ENCODE data around the gene MRPL12. TPM values are rescaled to one million over a fixed set of nuclear protein-coding genes. Genes with fewer than 3 reads are reported as not detected.

The MRPL12 gene
- total and polyA plus RNA-seq, 2 of the 13 experiments (the other 11 are each of a cell fraction or from before 2014, with no cell fraction given): 39.1 to 94.1 TPM

DNA sequence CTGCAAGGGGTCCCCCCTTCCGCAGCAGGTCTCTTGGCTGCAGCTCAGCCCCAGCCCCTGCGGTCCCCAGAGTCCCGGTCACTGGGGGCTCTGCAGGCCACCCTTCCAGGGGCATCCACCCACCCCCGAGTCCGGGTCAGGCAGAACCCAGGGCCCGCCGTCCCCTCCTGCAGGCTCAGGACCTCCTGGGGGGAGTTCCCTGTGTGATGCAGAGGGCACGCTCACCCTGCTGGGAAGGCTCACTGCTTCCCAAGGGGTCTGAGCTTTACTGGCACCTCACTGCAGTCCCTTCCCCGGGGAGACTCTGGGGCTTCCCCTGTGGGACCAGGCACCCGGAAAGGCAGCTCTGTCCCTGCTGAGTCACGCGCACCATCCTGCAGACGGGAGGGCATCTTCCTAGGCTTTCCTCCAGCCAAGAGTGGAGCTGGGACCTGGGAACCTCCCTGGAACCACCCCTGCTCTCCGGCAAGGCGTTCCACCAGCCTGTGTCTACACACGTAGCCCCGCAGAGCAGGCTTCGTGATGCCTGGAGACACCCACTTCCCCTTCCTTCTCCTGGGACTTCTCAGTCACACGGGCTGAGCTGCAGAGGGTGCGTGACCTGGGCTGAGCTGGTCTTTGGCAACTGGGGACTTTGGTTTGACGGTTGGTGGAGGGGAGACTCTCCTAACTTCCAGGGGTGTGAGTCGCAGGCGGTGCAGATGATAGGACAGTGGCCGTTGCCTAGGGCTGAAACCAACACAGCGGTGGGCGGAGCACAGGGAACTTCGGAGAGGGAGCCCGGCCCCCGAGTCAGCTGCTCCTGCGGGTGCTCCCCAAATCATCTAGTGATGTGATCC is 32.3 kb downstream of the MRPL12 start:
- H3K36me3 ChIP-seq (replicated peaks in 1 of 2; ENCODE audit: control insufficient read depth in 1 of 2, insufficient read depth in 2 of 2, low read length in 2 of 2): no peaks in the 10 kb centered on the region
- ATAC-seq (peak; percentile 37), FAIRE-seq (peak; percentile 42), DNase-seq (ENCODE audit: low spot score) (no peak)
- H3K4me3 ChIP-seq (replicated peaks in 1 of 3; ENCODE audit: insufficient read depth in 1 of 3, low read depth in 2 of 3, low read length in 3 of 3): peak overlapping the region in 1 of 3 experiments; percentile 57; a peak in 1 of 6 replicates
- H3K4me1 ChIP-seq (ENCODE audit: insufficient read depth, low read length): peaks cover 46% of the 10 kb centered on the region
- H3K9ac ChIP-seq (ENCODE audit: insufficient read depth, low read depth, low read length): no peak overlapping the region
- in situ Hi-C loops (cut with HindIII; ENCODE audit: extremely low pct_ligation_motif_present, low pct_unique_long_range_greater_than_20kb) (no loop called here), intact Hi-C loops (cut with micrococcal nuclease; ENCODE audit: unreplicated experiment) (no loop called here)
- ChIA-PET POLR2A (interaction anchor here (0.9 to 2.0 kb wide), 8 partner anchors 8 to 363 kb away, joined by 3 to 15 read pairs (median 4); partner anchors contain the start of genes FASN, MCRIP1 and P4HB), CTCF (ENCODE audit: low intra/inter-chr PET ratio, low total read pairs) (no interaction called here)
- peaks cover 9 to 66% of the 10 kb centered on the region in 2 experiments for H3K27me3 ChIP-seq (ENCODE audit: control insufficient read depth in 1 of 2, insufficient read depth in 2 of 2, low read length in 2 of 2)
- H4K20me1 ChIP-seq (ENCODE audit: insufficient read depth, low read length): no peaks in the 10 kb centered on the region
- H3K27ac ChIP-seq (ENCODE audit: extremely low read length, insufficient read depth, low read length): no peak overlapping the region
- H3K4me2 ChIP-seq (ENCODE audit: low read depth, low read length): peak overlapping the region; percentile 69
- no peak overlapping the region for H2AFZ ChIP-seq (ENCODE audit: low read length)
- WGBS (ENCODE audit: low lambda C conversion rate): 10% methylated on average over 12 of the region's 30 CpGs
- no TSS peak for BruUV-seq (replicated peaks)
- H3K79me2 ChIP-seq (ENCODE audit: insufficient read depth, low read length): no peaks in the 10 kb centered on the region
- H3K9me3 ChIP-seq (ENCODE audit: low read length): no peaks in the 10 kb centered on the region
- no peak for TF ChIP-seq ZNF672 (CRISPR knock-in tag; IDR thresholded peaks at IDR 0.05)
- TF ChIP-seq, protein P1, sequence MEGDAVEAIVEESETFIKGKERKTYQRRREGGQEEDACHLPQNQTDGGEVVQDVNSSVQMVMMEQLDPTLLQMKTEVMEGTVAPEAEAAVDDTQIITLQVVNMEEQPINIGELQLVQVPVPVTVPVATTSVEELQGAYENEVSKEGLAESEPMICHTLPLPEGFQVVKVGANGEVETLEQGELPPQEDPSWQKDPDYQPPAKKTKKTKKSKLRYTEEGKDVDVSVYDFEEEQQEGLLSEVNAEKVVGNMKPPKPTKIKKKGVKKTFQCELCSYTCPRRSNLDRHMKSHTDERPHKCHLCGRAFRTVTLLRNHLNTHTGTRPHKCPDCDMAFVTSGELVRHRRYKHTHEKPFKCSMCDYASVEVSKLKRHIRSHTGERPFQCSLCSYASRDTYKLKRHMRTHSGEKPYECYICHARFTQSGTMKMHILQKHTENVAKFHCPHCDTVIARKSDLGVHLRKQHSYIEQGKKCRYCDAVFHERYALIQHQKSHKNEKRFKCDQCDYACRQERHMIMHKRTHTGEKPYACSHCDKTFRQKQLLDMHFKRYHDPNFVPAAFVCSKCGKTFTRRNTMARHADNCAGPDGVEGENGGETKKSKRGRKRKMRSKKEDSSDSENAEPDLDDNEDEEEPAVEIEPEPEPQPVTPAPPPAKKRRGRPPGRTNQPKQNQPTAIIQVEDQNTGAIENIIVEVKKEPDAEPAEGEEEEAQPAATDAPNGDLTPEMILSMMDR (CRISPR knock-in tag; IDR thresholded peaks at IDR 0.05): no peak
- TF ChIP-seq, protein P2, sequence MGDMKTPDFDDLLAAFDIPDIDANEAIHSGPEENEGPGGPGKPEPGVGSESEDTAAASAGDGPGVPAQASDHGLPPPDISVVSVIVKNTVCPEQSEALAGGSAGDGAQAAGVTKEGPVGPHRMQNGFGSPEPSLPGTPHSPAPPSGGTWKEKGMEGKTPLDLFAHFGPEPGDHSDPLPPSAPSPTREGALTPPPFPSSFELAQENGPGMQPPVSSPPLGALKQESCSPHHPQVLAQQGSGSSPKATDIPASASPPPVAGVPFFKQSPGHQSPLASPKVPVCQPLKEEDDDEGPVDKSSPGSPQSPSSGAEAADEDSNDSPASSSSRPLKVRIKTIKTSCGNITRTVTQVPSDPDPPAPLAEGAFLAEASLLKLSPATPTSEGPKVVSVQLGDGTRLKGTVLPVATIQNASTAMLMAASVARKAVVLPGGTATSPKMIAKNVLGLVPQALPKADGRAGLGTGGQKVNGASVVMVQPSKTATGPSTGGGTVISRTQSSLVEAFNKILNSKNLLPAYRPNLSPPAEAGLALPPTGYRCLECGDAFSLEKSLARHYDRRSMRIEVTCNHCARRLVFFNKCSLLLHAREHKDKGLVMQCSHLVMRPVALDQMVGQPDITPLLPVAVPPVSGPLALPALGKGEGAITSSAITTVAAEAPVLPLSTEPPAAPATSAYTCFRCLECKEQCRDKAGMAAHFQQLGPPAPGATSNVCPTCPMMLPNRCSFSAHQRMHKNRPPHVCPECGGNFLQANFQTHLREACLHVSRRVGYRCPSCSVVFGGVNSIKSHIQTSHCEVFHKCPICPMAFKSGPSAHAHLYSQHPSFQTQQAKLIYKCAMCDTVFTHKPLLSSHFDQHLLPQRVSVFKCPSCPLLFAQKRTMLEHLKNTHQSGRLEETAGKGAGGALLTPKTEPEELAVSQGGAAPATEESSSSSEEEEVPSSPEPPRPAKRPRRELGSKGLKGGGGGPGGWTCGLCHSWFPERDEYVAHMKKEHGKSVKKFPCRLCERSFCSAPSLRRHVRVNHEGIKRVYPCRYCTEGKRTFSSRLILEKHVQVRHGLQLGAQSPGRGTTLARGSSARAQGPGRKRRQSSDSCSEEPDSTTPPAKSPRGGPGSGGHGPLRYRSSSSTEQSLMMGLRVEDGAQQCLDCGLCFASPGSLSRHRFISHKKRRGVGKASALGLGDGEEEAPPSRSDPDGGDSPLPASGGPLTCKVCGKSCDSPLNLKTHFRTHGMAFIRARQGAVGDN (CRISPR knock-in tag; IDR thresholded peaks at IDR 0.05): peak; percentile 70
- TF ChIP-seq, protein P3, sequence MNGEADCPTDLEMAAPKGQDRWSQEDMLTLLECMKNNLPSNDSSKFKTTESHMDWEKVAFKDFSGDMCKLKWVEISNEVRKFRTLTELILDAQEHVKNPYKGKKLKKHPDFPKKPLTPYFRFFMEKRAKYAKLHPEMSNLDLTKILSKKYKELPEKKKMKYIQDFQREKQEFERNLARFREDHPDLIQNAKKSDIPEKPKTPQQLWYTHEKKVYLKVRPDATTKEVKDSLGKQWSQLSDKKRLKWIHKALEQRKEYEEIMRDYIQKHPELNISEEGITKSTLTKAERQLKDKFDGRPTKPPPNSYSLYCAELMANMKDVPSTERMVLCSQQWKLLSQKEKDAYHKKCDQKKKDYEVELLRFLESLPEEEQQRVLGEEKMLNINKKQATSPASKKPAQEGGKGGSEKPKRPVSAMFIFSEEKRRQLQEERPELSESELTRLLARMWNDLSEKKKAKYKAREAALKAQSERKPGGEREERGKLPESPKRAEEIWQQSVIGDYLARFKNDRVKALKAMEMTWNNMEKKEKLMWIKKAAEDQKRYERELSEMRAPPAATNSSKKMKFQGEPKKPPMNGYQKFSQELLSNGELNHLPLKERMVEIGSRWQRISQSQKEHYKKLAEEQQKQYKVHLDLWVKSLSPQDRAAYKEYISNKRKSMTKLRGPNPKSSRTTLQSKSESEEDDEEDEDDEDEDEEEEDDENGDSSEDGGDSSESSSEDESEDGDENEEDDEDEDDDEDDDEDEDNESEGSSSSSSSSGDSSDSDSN (CRISPR knock-in tag; IDR thresholded peaks at IDR 0.05): peak; percentile 45; the same call in 1 of the 2 replicates
- TF ChIP-seq ZNF264 (CRISPR knock-in tag; IDR thresholded peaks at IDR 0.05): no peak
- TF ChIP-seq SMYD3 (CRISPR knock-in tag; IDR thresholded peaks at IDR 0.05): no peak
- TF ChIP-seq ZNF598 (CRISPR knock-in tag; IDR thresholded peaks at IDR 0.05; ENCODE audit: borderline replicate concordance): no peak
- TF ChIP-seq NR2F2 (IDR thresholded peaks at IDR 0.05; ENCODE audit: borderline replicate concordance, low read depth): no peak
- TF ChIP-seq ZNF292 (CRISPR knock-in tag; IDR thresholded peaks at IDR 0.05; ENCODE audit: borderline replicate concordance, low read depth): no peak
- no peak for TF ChIP-seq BORCS8-MEF2B (CRISPR knock-in tag; IDR thresholded peaks at IDR 0.05)
- TF ChIP-seq JUNB (CRISPR knock-in tag; IDR thresholded peaks at IDR 0.05; ENCODE audit: borderline replicate concordance): no peak
- no peak for TF ChIP-seq ZNF850 (CRISPR knock-in tag; conservative IDR thresholded peaks at IDR 0.05)
- TF ChIP-seq ZSCAN30 (CRISPR knock-in tag; IDR thresholded peaks at IDR 0.05): no peak
- TF ChIP-seq MIXL1 (CRISPR knock-in tag; IDR thresholded peaks at IDR 0.05): no peak
- TF ChIP-seq XRCC5 (optimal IDR thresholded peaks at IDR 0.05; ENCODE audit: low read length): peak; percentile 28
- no peak for TF ChIP-seq ZNF644 (CRISPR knock-in tag; IDR thresholded peaks at IDR 0.05; ENCODE audit: low read depth)
- no peak for TF ChIP-seq NKX3-1 (CRISPR knock-in tag; IDR thresholded peaks at IDR 0.05)

Data from HepG2 (cell line).